HFF-Myc (cell line): ENCODE data around the gene VTI1A.

ENCODE experiments used
- DNase-seq: peaks from one replicate; pipeline ENCODE4 v3.0.0-alpha.2; 2011; ENCODE audit warnings: low read depth; ENCODE audit errors: extremely low read depth
- H3K4me3 ChIP-seq: replicated peaks from 2 replicates; pipeline ENCODE4 v1.5.1; 2011; ENCODE audit warnings: low read depth, mild to moderate bottlenecking, control low read depth, low read length
- TF ChIP-seq, protein P1 (sequence below): IDR thresholded peaks from 2 replicates; pipeline ENCODE4 v1.5.1; 2012; ENCODE audit warnings: mild to moderate bottlenecking, low read depth, low read length, control low read depth; ENCODE audit errors: missing control alignments

VTI1A gene

GRCh38 chr10:112785089-112785488 is 338.1 kb downstream of the VTI1A start:
- DNase-seq = no peak
- TF ChIP-seq, protein P1, sequence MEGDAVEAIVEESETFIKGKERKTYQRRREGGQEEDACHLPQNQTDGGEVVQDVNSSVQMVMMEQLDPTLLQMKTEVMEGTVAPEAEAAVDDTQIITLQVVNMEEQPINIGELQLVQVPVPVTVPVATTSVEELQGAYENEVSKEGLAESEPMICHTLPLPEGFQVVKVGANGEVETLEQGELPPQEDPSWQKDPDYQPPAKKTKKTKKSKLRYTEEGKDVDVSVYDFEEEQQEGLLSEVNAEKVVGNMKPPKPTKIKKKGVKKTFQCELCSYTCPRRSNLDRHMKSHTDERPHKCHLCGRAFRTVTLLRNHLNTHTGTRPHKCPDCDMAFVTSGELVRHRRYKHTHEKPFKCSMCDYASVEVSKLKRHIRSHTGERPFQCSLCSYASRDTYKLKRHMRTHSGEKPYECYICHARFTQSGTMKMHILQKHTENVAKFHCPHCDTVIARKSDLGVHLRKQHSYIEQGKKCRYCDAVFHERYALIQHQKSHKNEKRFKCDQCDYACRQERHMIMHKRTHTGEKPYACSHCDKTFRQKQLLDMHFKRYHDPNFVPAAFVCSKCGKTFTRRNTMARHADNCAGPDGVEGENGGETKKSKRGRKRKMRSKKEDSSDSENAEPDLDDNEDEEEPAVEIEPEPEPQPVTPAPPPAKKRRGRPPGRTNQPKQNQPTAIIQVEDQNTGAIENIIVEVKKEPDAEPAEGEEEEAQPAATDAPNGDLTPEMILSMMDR = no peak
- no peak overlapping the region for H3K4me3 ChIP-seq

DNA sequence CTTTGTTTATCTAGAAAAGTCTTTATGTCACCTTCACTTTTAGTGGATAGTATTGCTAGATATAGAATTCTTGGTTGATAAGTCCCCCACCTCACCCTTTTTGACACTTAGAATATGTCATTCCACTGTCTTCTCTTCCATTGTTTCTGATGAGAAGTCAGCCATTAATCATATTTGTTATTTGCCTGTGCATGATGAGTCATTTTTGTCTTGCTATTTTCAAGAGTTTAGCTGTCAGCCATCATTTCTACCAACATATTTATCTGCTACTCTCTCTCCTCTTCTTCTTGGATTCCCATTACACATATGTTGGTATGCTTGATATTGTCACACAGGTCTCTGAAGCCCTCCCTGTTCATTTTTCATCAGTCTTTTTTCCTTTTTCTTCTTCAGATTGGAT is 342.2 kb downstream of the VTI1A start:
- no peak for DNase-seq
- H3K4me3 ChIP-seq = no peak overlapping the region
- TF ChIP-seq, protein P1 = no peak

DNA sequence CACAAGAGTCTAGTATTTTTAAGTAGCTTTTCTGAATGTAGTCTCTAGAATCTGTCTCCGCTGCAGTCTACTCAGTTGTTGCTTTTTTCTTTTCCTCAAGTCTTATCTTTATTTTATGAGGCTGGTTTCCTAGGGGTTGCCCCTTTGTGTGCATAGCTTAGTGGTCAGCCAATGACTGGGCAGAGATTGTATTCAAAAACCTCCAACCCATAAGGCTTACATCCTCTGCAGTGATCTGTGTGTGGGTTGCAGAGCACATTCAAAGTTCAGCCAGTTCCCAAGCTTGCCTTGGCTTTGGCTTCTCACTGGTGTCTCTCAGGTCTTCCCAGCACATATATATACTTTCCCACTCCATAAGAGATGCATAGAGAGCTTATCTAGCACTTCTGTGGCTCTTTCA is 343.0 kb downstream of the VTI1A start:
- H3K4me3 ChIP-seq = no peak overlapping the region
- TF ChIP-seq, protein P1 = no peak
- DNase-seq = no peak

GRCh38 chr10:112790921-112791320 is 343.9 kb downstream of the VTI1A start:
- TF ChIP-seq, protein P1 = no peak
- DNase-seq = no peak
- H3K4me3 ChIP-seq = no peak overlapping the region

DNA sequence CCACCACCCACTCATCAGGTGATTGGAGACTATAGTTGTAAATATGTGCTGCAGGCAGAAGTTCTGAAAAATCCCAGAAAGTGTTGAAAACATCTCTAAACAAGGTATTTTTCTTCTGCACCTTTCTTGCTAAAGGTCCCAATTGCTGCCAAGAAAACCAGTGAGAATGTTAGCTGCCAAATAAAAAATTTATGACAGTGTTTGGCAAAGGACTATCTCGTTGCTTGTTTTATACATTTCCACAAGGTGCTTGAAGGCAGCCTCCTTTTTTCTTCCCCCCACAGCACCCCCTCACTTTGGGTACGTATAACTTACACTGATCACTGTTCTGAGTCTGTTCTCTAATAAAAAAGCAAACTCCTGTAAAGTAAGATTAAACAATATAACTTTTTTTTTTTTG is 344.4 kb downstream of the VTI1A start:
- TF ChIP-seq, protein P1 = no peak
- no peak overlapping the region for H3K4me3 ChIP-seq
- no peak for DNase-seq

- no peak for DNase-seq
- TF ChIP-seq, protein P1 = no peak
Measured at GRCh38 chr10:112792487-112793201, 345.6 kb downstream of the VTI1A start.

More at GRCh38 chr10:112792487-112793201, 345.6 kb downstream of the VTI1A start:
- H3K4me3 ChIP-seq = no peak overlapping the region
